GM10847 (cell line): ENCODE data around the gene FGF19.

Experiments
- POLR2A ChIP-seq: IDR thresholded peaks from 2 replicates; pipeline ENCODE4 v1.6.1; 2011; ENCODE audit not compliant: insufficient read length; ENCODE audit errors: extremely low read depth

The FGF19 gene

GRCh38 chr11:69703768-69704507 lies at the start of gene FGF19:
Gene FGF19 (minus strand): TSS chr11:69704022. CDS start chr11:69703876, 146 bp downstream.
- no peak for TF ChIP-seq POLR2A

GRCh38 chr11:69752890-69753289 lies 49.1 kb upstream of the FGF19 start:
- no peak for TF ChIP-seq POLR2A

- no peak for TF ChIP-seq POLR2A
Measured at GRCh38 chr11:69750875-69751597, 47.2 kb upstream of the FGF19 start.

- TF ChIP-seq POLR2A: no peak
Measured at GRCh38 chr11:69750108-69750850, 46.5 kb upstream of the FGF19 start.

- no peak for TF ChIP-seq POLR2A
Measured at GRCh38 chr11:69748637-69749036, 44.8 kb upstream of the FGF19 start.

- TF ChIP-seq POLR2A: no peak
Measured at GRCh38 chr11:69746752-69747742, 43.2 kb upstream of the FGF19 start.

- no peak for TF ChIP-seq POLR2A
Measured at GRCh38 chr11:69746140-69746539, 42.3 kb upstream of the FGF19 start.

GRCh38 chr11:69745201-69745600 lies 41.4 kb upstream of the FGF19 start:
- no peak for TF ChIP-seq POLR2A

- no peak for TF ChIP-seq POLR2A
Measured at GRCh38 chr11:69744435-69744834, 40.6 kb upstream of the FGF19 start.

GRCh38 chr11:69734841-69735240 lies 31.0 kb upstream of the FGF19 start:
- no peak for TF ChIP-seq POLR2A

GRCh38 chr11:69734367-69734766 lies 30.5 kb upstream of the FGF19 start:
- TF ChIP-seq POLR2A: no peak

GRCh38 chr11:69732910-69733309 lies 29.1 kb upstream of the FGF19 start:
- TF ChIP-seq POLR2A: no peak

- TF ChIP-seq POLR2A: no peak
Measured at GRCh38 chr11:69731110-69731509, 27.3 kb upstream of the FGF19 start.

- no peak for TF ChIP-seq POLR2A
Measured at GRCh38 chr11:69730500-69730899, 26.7 kb upstream of the FGF19 start.

- TF ChIP-seq POLR2A: no peak
Measured at GRCh38 chr11:69729252-69729651, 25.4 kb upstream of the FGF19 start.
